K562 (cell line): ENCODE measurements around the gene STYXL1. TPM values are rescaled to one million over a fixed set of nuclear protein-coding genes. Genes with fewer than 3 reads are reported as not detected.
A peak's percentile ranks its signal among the peaks of the same experiment; 100 is the strongest.

Source experiments
- ATAC-seq: fragments of 200-7000 bp; cut with Tn5 transposase; 3 replicates; pipeline ENCODE4 v1.9.1; 2020; ENCODE audit warnings: moderate library complexity
- BruUV-seq: library from RNA; stranded (reverse); fragments of 400-500 nt; replicated peaks from 2 replicates; lab custom pipeline; 2021; lab: Mats Ljungman, UMichigan
- CTCF ChIA-PET: fragments of 300-600 bp; formaldehyde crosslinking; extraction: SDS; loops from one replicate; lab custom pipeline; 2021; ENCODE audit warnings: low intra/inter-chr PET ratio; lab: Yijun Ruan, JAX
- POLR2A ChIA-PET: fragments of 300-600, 350-650 bp; sonication (Branson Sonifier 250); formaldehyde crosslinking; extraction: SDS; loops from one replicate; lab custom pipeline; 2021; ENCODE audit warnings: antibody characterized with exemption, inconsistent platforms; lab: Yijun Ruan, JAX
- DNase-seq, 4 experiments: peaks; one replicate each; pipeline versions ENCODE4 v3.0.0 to v3.0.0-alpha.2; 2011 to 2018; ENCODE audit warnings: low spot score in 3 of 4, mixed read lengths in 3 of 4; ENCODE audit errors: extremely low read depth in 1 of 4
- FAIRE-seq: peaks from 2 replicates; lab custom pipeline; 2011; peaks lifted over from hg19 to GRCh38; lab: Jason Lieb, UNC
- H2AFZ ChIP-seq: 2 replicates; pipeline ENCODE4 v1.6.0; 2011; ENCODE audit warnings: low read depth, low read length, control low read depth, inconsistent platforms
- H3K27ac ChIP-seq: fragments of 200-600 bp; 3 replicates; pipeline ENCODE4 v1.8.0; 2011; ENCODE audit warnings: low read depth, mild to moderate bottlenecking, control low read depth, inconsistent platforms, low read length, moderate library complexity, mixed read lengths; ENCODE audit errors: extremely low read depth
- H3K27me3 ChIP-seq, 2 experiments: fragments of 300-600 bp in 1 of 2; 2 replicates in 1 of 2; 3 replicates in 1 of 2; pipeline versions ENCODE4 v1.6.0 to v1.8.0; 2011; ENCODE audit warnings: inconsistent platforms in 2 of 2, low read length in 2 of 2, mild to moderate bottlenecking in 1 of 2, mixed read lengths in 1 of 2, moderate library complexity in 1 of 2; ENCODE audit not compliant: control insufficient read depth in 2 of 2, insufficient read depth in 2 of 2
- H3K36me3 ChIP-seq: fragments of 300-600 bp; 3 replicates; pipeline ENCODE4 v1.8.0; 2011; ENCODE audit warnings: mild to moderate bottlenecking, low read length, inconsistent platforms; ENCODE audit not compliant: control insufficient read depth, insufficient read depth
- H3K4me1 ChIP-seq, 2 experiments: fragments of 200-600 bp in 1 of 2; replicated peaks in 1 of 2; 2 replicates in 1 of 2; 3 replicates in 1 of 2; pipeline versions ENCODE4 v1.5.1 to v1.8.0; 2011; ENCODE audit warnings: inconsistent platforms in 2 of 2, low read length in 2 of 2, mild to moderate bottlenecking in 1 of 2, mixed read lengths in 1 of 2, moderate library complexity in 1 of 2; ENCODE audit not compliant: control insufficient read depth in 2 of 2, insufficient read depth in 2 of 2
- H3K4me2 ChIP-seq: 2 replicates; pipeline ENCODE4 v1.6.1; 2011; ENCODE audit warnings: low read length, control low read depth, inconsistent platforms, mixed read lengths; ENCODE audit not compliant: insufficient read depth
- H3K4me3 ChIP-seq: fragments of 200-600 bp; sonication (generic), shearing (Covaris generic); 2 replicates; pipeline ENCODE4 v1.5.1; 2016; ENCODE audit warnings: control low read depth, inconsistent platforms
- H3K79me2 ChIP-seq: fragments of 200-600 bp; 3 replicates; pipeline ENCODE4 v1.8.0; 2011; ENCODE audit warnings: low read length, inconsistent platforms; ENCODE audit not compliant: control insufficient read depth, insufficient read depth
- H3K9ac ChIP-seq, 2 experiments: 2 replicates each; pipeline versions ENCODE4 v1.6.0 to v1.6.1; 2011; ENCODE audit warnings: low read depth in 2 of 2, low read length in 2 of 2, control low read depth in 1 of 2, inconsistent platforms in 1 of 2, mild to moderate bottlenecking in 1 of 2, mixed read lengths in 1 of 2; ENCODE audit not compliant: insufficient read depth in 1 of 2
- H3K9me1 ChIP-seq: one replicate; pipeline ENCODE4 v1.6.0; 2011; ENCODE audit warnings: inconsistent platforms, mild to moderate bottlenecking, low read length, moderate library complexity; ENCODE audit not compliant: control insufficient read depth, insufficient read depth
- H3K9me3 ChIP-seq: replicated peaks from 2 replicates; pipeline ENCODE4 v1.5.1; 2011; ENCODE audit warnings: low read depth, low read length, inconsistent platforms; ENCODE audit not compliant: control insufficient read depth, insufficient read depth
- H4K20me1 ChIP-seq: replicated peaks from 2 replicates; pipeline ENCODE4 v1.6.1; 2011; ENCODE audit warnings: low read length, inconsistent platforms, mixed read lengths; ENCODE audit not compliant: control insufficient read depth, insufficient read depth
- BMI1 ChIP-seq: fragments of 150-350 bp; IDR thresholded peaks from 2 replicates; pipeline ENCODE4 v1.6.1; 2014; ENCODE audit warnings: low read length
- TRIM28 ChIP-seq: fragments of 450-650 bp; IDR thresholded peaks from 2 replicates; pipeline ENCODE4 v1.6.1; 2017
- ZNF766 ChIP-seq: fragments of 200-800 bp; sonication (Bioruptor generic); conservative IDR thresholded peaks from 2 replicates; pipeline ENCODE4 v1.6.1; 2016; ENCODE audit warnings: missing genetic modification characterization, missing compliant biosample characterization
- WGBS: fragments of 100-300 bp; shearing (Covaris generic); methylation state at CpG from one replicate; pipeline ENCODE4 v1.1.6; 2016; ENCODE audit warnings: low coverage, mixed read lengths; ENCODE audit not compliant: insufficient coverage; ENCODE audit errors: missing lambda C conversion rate; 5-methylcytosine and 5-hydroxymethylcytosine counted together
- in situ Hi-C: fragments of 300-500 bp; cut with MboI; formaldehyde crosslinking; loops from 4 replicates; pipeline ENCODE4 v1.15.0; 2018; ENCODE audit warnings: inconsistent platforms, mixed read lengths
- intact Hi-C: fragments of 100-400 bp; cut with micrococcal nuclease; formaldehyde crosslinking; loops from 2 replicates; pipeline ENCODE4 v1.14.2; 2022
- polyA plus RNA-seq, 8 experiments: library from polyadenylated mRNA; depleted of rRNA in 4 of 8; stranded (reverse) in 5 of 8; unstranded in 3 of 8; fragments of >200 nt; fragmentation: Nextera tagmentation in 2 of 8; fragmentation: Illumina TruSeq in 1 of 8; extraction: Ambion mirVana in 2 of 8; extraction: Trizol in 1 of 8; gene quantifications; 2 replicates each; pipeline versions ENCODE4 v1.2.1 to v1.2.3, GENCODE V29; 2011 to 2014; ENCODE audit warnings: inconsistent platforms in 1 of 8, missing spikeins in 1 of 8
- total RNA-seq, 7 experiments: library from RNA; depleted of rRNA in 6 of 7; stranded (reverse); fragments of >200 nt in 6 of 7; fragmentation: Illumina TruSeq in 2 of 7; extraction: Trizol in 2 of 7; gene quantifications; 2 replicates each; pipeline versions ENCODE4 v1.2.1 to v1.2.3, GENCODE V29; 2011 to 2021; ENCODE audit warnings: low replicate concordance in 1 of 7
- TF ChIP-seq, protein P1 (sequence below): sonication (generic); formaldehyde crosslinking; IDR thresholded peaks from 2 replicates; pipeline ENCODE4 v1.8.0; 2022; ENCODE audit warnings: missing genetic modification reagents, mild to moderate bottlenecking, borderline replicate concordance
- TF ChIP-seq, protein P2 (sequence below): fragments of 250-450 bp; sonication (Bioruptor Pico); IDR thresholded peaks from 2 replicates; pipeline ENCODE4 v1.9.0; 2021; ENCODE audit warnings: mild to moderate bottlenecking, inconsistent platforms

STYXL1 gene
- total and polyA plus RNA-seq, 9 of the 15 experiments (the other 6 are each of a cell fraction or from before 2014, with no cell fraction given) = 36.5 to 97.2 (median 49.9) TPM

DNA sequence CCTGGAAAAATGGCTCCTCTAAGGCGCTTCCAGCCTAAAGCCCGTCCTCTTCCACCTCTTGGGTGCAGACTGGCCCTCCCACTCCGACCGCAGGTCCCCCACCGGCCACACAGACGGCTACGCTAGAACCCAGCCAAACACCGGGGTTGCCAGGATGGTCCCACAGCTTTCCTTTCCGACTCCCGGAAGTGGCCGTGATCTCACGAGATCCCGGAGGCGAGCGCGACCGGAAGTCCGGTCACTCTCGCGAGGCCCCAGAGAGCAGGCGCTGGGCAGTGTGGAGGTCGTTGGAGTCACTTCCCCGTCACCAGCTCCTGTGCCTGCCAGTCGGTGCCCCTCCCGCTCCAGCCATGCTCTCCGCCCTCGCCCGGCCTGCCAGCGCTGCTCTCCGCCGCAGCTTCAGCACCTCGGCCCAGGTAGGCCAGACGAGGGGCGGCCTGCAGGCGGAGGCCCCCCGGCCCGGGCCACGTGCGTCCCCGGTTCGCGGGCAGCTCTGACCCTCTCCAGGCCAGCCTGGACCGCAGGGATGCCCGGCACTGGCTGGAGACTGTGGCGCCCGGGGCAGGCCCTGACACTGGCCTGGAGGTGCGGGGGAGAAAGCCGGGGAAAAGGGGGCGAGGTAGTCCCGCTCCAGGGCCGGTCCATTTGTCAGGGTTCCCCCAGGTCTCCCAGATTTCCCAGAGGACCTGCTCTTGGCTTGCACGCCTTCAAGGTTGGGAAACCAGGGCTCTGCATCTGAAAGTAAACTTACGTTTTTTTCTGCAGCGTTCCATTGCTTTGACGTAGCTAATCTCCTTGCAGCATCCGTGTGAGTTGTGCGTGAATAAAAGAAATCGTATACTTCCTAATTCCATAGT lies at the start of gene STYXL1, which contains the start of gene MDH2 (continued):
- TF ChIP-seq, protein P1, sequence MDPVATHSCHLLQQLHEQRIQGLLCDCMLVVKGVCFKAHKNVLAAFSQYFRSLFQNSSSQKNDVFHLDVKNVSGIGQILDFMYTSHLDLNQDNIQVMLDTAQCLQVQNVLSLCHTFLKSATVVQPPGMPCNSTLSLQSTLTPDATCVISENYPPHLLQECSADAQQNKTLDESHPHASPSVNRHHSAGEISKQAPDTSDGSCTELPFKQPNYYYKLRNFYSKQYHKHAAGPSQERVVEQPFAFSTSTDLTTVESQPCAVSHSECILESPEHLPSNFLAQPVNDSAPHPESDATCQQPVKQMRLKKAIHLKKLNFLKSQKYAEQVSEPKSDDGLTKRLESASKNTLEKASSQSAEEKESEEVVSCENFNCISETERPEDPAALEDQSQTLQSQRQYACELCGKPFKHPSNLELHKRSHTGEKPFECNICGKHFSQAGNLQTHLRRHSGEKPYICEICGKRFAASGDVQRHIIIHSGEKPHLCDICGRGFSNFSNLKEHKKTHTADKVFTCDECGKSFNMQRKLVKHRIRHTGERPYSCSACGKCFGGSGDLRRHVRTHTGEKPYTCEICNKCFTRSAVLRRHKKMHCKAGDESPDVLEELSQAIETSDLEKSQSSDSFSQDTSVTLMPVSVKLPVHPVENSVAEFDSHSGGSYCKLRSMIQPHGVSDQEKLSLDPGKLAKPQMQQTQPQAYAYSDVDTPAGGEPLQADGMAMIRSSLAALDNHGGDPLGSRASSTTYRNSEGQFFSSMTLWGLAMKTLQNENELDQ (CRISPR knock-in tag) = 0 out of 2 replicates have a peak, but pooled peaks have one; percentile 70
- TF ChIP-seq, protein P2, sequence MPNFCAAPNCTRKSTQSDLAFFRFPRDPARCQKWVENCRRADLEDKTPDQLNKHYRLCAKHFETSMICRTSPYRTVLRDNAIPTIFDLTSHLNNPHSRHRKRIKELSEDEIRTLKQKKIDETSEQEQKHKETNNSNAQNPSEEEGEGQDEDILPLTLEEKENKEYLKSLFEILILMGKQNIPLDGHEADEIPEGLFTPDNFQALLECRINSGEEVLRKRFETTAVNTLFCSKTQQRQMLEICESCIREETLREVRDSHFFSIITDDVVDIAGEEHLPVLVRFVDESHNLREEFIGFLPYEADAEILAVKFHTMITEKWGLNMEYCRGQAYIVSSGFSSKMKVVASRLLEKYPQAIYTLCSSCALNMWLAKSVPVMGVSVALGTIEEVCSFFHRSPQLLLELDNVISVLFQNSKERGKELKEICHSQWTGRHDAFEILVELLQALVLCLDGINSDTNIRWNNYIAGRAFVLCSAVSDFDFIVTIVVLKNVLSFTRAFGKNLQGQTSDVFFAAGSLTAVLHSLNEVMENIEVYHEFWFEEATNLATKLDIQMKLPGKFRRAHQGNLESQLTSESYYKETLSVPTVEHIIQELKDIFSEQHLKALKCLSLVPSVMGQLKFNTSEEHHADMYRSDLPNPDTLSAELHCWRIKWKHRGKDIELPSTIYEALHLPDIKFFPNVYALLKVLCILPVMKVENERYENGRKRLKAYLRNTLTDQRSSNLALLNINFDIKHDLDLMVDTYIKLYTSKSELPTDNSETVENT (CRISPR knock-in tag) = peak; percentile 87

DNA sequence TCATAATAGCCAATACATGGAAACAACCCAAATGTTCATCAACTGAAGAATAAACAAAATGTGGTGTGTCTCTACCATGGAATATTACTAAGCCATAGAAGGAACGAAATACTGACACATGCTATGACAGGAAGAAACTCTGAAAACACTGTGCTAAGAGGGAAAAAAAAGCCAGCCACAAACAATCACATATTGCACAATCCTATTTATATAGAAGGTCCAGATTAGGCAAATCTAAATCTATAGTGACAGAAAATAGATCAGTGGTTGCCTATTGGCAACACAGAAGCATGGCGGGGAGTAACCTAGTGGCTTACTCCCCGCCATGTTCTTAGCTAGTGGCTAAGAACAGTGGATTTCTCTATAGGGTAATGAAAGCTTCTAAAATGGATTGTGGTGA lies 48.1 kb upstream of the STYXL1 start:
- Histone ChIP-seq H3K27me3 (peaks cover 16 to 27% of the 10 kb centered on the region in 2 experiments), H3K4me3 (no peak overlapping the region), H3K4me1 (no peaks in the 10 kb centered on the region), H2AFZ (no peak overlapping the region), H3K27ac (no peak overlapping the region), H3K9ac (no peak overlapping the region), H3K9me3 (no peaks in the 10 kb centered on the region), H3K9me1 (no peaks in the 10 kb centered on the region), H3K4me2 (no peak overlapping the region), H3K36me3 (no peaks in the 10 kb centered on the region), H3K79me2 (no peaks in the 10 kb centered on the region), H4K20me1 (no peaks in the 10 kb centered on the region)
- ChIA-PET CTCF (no interaction called here), POLR2A (interaction anchor here (0.7 to 1.1 kb wide), 3 partner anchors 12 to 45 kb away, joined by 3 read pairs; no protein-coding TSS in a partner anchor)
- BruUV-seq = no TSS peak
- in situ Hi-C loops (no loop called here), intact Hi-C loops (no loop called here)
- 12% methylated on average over 3 of the region's 3 CpGs for WGBS
- FAIRE-seq (no peak), DNase-seq (no peak), ATAC-seq (no peak)
- no peak for TF ChIP-seq BMI1
- TF ChIP-seq ZNF766 (CRISPR knock-in tag) = no peak
- no peak for TF ChIP-seq TRIM28
